DOHH2 (cell line): ENCODE results near the gene DNAL4.

Experiments used
- H3F3A ChIP-seq: fragments of 200-600 bp; sonication (generic), shearing (Covaris generic); 2 replicates; pipeline ENCODE4 v1.6.0; 2016; ENCODE audit warnings: antibody characterized with exemption, mild to moderate bottlenecking; ENCODE audit not compliant: control insufficient read depth, insufficient read depth
- H3K27ac ChIP-seq: fragments of 200-600 bp; sonication (generic); 2 replicates; pipeline ENCODE4 v1.5.1; 2014; ENCODE audit warnings: low read depth, mild to moderate bottlenecking, low read length, moderate library complexity
- H3K27me3 ChIP-seq: fragments of 200-600 bp; sonication (generic); 2 replicates; pipeline ENCODE4 v1.6.1; 2014; ENCODE audit warnings: mild to moderate bottlenecking, low read length, mixed read lengths; ENCODE audit not compliant: control insufficient read depth
- H3K36me3 ChIP-seq: fragments of 200-600 bp; sonication (generic); 2 replicates; pipeline ENCODE4 v1.6.1; 2014; ENCODE audit warnings: mild to moderate bottlenecking, low read length, moderate library complexity, mixed read lengths; ENCODE audit not compliant: control insufficient read depth
- H3K4me1 ChIP-seq: fragments of 200-600 bp; sonication (generic); 2 replicates; pipeline ENCODE4 v1.6.1; 2014; ENCODE audit warnings: mild to moderate bottlenecking, low read length, mixed read lengths; ENCODE audit not compliant: control insufficient read depth
- H3K4me2 ChIP-seq: fragments of 200-600 bp; sonication (generic); 2 replicates; pipeline ENCODE4 v1.6.0; 2014; ENCODE audit warnings: mild to moderate bottlenecking, low read length, moderate library complexity
- H3K4me3 ChIP-seq: fragments of 200-600 bp; sonication (generic); 2 replicates; pipeline ENCODE4 v1.5.1; 2014; ENCODE audit warnings: mild to moderate bottlenecking, low read length, mixed read lengths
- H3K79me2 ChIP-seq: fragments of 200-600 bp; sonication (generic); 2 replicates; pipeline ENCODE4 v1.6.1; 2014; ENCODE audit warnings: mild to moderate bottlenecking, low read length, mixed read lengths; ENCODE audit not compliant: control insufficient read depth
- H3K9me2 ChIP-seq: fragments of 200-600 bp; sonication (generic); replicated peaks from 2 replicates; pipeline ENCODE4 v1.6.1; 2014; ENCODE audit warnings: mild to moderate bottlenecking, low read length, mixed read lengths; ENCODE audit not compliant: control insufficient read depth
- H3K9me3 ChIP-seq: fragments of 200-600 bp; sonication (generic); 2 replicates; pipeline ENCODE4 v1.6.1; 2014; ENCODE audit warnings: antibody characterized with exemption, low read length, mixed read lengths; ENCODE audit not compliant: control insufficient read depth, insufficient read depth
- H4K20me1 ChIP-seq: fragments of 200-600 bp; sonication (generic); 2 replicates; pipeline ENCODE4 v1.6.0; 2014; ENCODE audit warnings: low read depth, mild to moderate bottlenecking, antibody characterized with exemption, low read length, moderate library complexity; ENCODE audit not compliant: control insufficient read depth, insufficient read depth
- CTCF ChIP-seq: fragments of 200-600 bp; sonication (generic); IDR thresholded peaks from one replicate; pipeline ENCODE4 v1.5.1; 2014; ENCODE audit warnings: antibody characterized with exemption, mild to moderate bottlenecking, low read depth, low read length; ENCODE audit not compliant: poor library complexity, severe bottlenecking
- EZH2phosphoT487 ChIP-seq: fragments of 200-600 bp; sonication (generic); IDR thresholded peaks from 2 replicates; pipeline ENCODE4 v1.6.1; 2017; ENCODE audit warnings: borderline replicate concordance, mild to moderate bottlenecking, antibody characterized with exemption, low read length, moderate library complexity, mixed read lengths

The DNAL4 gene

DNA sequence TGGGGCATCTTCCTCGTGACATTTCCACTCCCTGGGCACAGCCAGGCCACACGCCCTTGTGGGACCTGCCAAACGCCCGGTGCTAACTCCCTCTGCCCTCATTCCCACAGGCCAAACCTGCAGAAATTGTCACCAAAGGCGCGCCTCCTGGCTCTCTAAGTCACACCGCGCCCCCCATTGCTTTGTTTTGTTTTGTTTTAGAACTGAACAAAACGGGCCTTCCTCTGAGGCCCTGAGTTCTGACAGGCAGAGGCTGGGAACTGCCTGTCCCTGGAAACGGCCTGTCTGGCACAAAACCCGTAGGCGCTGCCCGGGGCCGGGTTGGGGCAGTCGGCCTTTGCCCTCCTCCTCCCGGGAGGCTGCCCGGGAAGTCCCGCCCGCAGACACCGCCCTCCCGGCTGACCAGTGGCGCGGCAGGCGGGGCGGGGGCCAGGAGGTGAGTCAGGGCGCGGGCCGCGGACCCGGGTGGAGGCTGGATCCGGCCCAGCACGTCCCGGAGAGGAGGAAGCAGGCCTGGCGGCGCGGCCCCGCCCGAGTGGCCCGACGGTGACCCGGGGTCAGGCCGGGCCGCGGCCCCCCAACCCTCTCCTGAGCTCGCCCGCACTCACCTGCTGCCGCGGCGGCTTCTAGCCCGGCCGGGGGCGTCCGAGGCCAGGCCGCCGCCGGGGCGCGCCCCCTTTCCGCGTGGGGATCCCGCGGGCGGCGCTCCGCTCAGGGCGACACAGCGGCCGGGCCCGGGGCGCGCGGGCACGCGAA is 38.6 kb downstream of the DNAL4 start:
- no peaks in the 10 kb centered on the region for H3K9me3 ChIP-seq
- peaks cover 33% of the 10 kb centered on the region for H3K79me2 ChIP-seq
- 0 out of 2 replicates have a peak, but pooled peaks cover 3% of the 10 kb centered on the region for H4K20me1 ChIP-seq
- H3K4me3 ChIP-seq, result peak overlapping the region; percentile 86
- peak overlapping the region; percentile 70 for H3K27ac ChIP-seq
- peak overlapping the region; percentile 90 for H3K4me2 ChIP-seq
- H3K4me1 ChIP-seq, result peaks cover 52% of the 10 kb centered on the region
- H3K36me3 ChIP-seq, result peaks cover 38% of the 10 kb centered on the region
- H3F3A ChIP-seq, result peaks cover 8% of the 10 kb centered on the region
- H3K9me2 ChIP-seq, result no peaks in the 10 kb centered on the region
- H3K27me3 ChIP-seq, result no peaks in the 10 kb centered on the region
- TF ChIP-seq CTCF, result no peak
- no peak for TF ChIP-seq EZH2phosphoT487

DNA sequence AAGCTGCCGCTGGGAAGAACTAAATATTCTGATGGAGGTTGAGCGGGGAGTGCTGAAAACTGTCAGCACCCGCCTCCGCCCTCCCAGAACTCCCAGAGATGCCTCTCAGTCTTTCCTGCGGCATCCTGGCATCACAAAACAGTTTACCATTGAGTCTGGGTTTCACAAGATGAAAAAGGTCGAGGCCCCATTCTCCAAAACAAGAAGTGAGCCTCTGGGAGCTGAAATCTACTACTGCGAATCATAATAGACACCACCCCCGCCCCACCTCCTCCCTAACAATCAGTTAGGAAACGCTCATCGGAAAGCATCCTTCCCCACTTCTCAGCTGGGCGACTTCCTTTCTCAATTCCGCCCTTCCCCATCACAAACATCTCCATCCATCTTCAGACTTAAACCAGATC is 39.2 kb downstream of the DNAL4 start:
- Histone ChIP-seq H3K79me2 (peaks cover 33% of the 10 kb centered on the region), H3K36me3 (peaks cover 43% of the 10 kb centered on the region), H3K27ac (peak overlapping the region; percentile 70), H3K27me3 (no peaks in the 10 kb centered on the region), H4K20me1 (0 out of 2 replicates have a peak, but pooled peaks cover 3% of the 10 kb centered on the region), H3F3A (peaks cover 8% of the 10 kb centered on the region), H3K9me3 (no peaks in the 10 kb centered on the region), H3K4me3 (peak overlapping the region; percentile 86), H3K4me2 (peak overlapping the region; percentile 90), H3K9me2 (no peaks in the 10 kb centered on the region), H3K4me1 (peaks cover 52% of the 10 kb centered on the region)
- TF ChIP-seq CTCF, result no peak
- no peak for TF ChIP-seq EZH2phosphoT487

DNA sequence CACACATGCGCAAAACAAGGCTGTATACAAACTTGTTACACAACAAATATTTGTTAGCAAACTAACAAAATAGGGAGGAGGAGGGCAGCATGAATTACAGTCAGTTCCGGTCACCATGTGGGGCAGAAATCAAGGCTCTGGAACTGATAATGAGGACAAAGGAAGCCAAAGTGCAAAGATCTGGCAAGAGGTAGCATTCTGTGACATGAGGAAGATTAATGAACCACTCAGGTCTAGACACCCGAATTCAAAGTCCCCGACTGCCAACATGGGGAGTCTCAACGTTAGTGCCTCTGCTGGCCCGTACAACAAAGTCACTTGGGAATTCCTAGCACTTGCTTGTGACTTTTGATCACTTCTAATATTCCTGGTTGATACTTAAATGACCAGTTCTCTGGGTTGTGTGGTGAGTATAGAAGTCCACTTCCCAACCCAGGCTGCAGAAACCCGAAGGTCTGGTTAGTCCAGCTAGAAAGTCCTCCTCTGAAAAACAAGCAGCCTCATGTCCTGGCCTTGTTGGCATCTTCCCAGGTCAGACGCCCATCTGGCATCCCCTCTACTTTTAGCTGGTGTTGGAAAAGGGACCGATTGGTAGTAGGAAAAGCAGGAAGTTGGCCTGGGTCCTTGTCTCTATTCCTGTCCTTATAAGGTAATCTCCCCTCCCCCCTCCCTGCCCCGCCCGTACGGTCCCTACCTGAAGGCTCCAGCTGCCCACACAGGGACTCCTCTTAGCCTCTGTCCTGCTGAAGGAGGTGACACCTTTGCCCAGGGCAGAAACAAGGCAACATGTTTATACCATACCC is 39.8 kb downstream of the DNAL4 start:
- Histone ChIP-seq H3K9me3 (no peaks in the 10 kb centered on the region), H3K79me2 (peaks cover 33% of the 10 kb centered on the region), H3K4me2 (peak overlapping the region; percentile 90), H3K4me3 (peak overlapping the region; percentile 86), H3F3A (peaks cover 8% of the 10 kb centered on the region), H3K9me2 (no peaks in the 10 kb centered on the region), H3K27me3 (no peaks in the 10 kb centered on the region), H3K36me3 (peaks cover 49% of the 10 kb centered on the region), H3K4me1 (peaks cover 57% of the 10 kb centered on the region), H3K27ac (peak overlapping the region; percentile 70), H4K20me1 (0 out of 2 replicates have a peak, but pooled peaks cover 3% of the 10 kb centered on the region)
- no peak for TF ChIP-seq EZH2phosphoT487
- no peak for TF ChIP-seq CTCF
